GM21447 (cell line): ENCODE measurements around the gene TNRC18.
"Not testable (repeated sequence)": the region's sequence is repeated elsewhere in the genome, so short reads cannot be mapped to it uniquely, and the experiment has no call there.

Source experiments
- ATAC-seq: cut with Tn5 transposase; IDR thresholded peaks from one replicate; pipeline ENCODE4 v1.9.1; 2021; ENCODE audit not compliant: unreplicated experiment

The TNRC18 gene

GRCh38 chr7:5320802-5321396 lies 102.7 kb downstream of the TNRC18 start:
- ATAC-seq: no peak

DNA sequence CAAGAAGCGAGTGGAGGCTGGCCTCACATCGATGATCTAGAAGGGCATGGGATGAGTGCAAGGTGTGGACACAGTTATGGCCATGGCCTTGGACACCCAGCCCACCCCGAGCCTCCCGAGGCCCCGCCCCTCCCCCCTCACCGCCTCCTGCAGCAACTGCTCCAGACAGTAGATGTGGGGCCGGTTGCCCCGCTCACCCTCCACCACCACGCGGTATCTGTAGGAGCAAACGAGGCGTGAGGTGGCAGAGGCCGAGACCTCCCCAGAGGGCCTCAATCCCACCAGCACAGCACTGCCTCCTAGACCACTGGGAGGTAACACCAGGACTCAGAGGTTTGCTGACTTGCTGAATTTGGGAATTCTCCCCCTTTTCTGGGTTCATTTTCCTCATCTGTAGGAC lies 103.2 kb downstream of the TNRC18 start:
- ATAC-seq: no peak

DNA sequence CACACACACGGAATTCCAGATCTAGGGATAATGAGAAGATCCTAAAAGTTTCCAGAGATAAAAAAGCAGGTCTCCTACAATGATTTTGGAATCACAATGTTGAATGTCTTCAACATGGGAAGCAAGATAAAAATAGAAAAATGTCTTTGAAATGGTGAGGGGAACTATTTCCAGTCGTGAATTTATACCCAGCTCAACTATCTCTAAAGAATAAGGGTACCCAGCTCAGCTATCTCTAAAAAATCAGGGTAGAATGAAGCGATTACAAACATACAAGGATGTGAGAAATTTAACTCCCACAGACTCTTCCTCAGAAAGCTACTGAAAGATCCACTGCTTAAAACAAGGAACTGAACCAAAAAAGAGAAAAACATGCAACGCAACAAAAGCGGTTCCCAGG lies 105.0 kb downstream of the TNRC18 start:
- ATAC-seq: not testable (repeated sequence)

DNA sequence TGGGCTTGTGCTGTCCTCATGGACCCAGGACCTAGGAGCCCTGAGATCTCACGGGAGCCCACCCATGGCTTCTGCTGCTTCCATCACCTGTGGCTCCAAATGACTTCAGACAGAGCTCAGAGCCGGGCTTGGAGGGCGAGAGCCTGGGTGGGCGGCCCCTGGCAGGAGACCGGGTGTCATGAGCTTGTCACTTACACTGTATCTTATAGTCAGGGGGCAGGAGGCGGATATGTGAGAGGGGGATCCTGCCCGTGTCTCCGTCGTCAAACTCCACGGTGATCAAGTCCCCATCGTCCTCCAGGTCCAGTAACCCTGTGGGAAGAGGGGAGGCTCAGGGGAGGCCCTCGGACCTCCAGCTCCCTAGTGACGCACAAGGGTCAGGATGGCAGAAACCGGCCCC lies 107.9 kb downstream of the TNRC18 start:
- no peak for ATAC-seq

GRCh38 chr7:5314864-5315263 lies 108.8 kb downstream of the TNRC18 start:
- no peak for ATAC-seq

- not testable (repeated sequence) for ATAC-seq
These were observed 110.4 kb downstream of the TNRC18 start for GRCh38 chr7:5313076-5313885.

GRCh38 chr7:5312276-5313070 lies 111.2 kb downstream of the TNRC18 start:
- ATAC-seq: not testable (repeated sequence)

DNA sequence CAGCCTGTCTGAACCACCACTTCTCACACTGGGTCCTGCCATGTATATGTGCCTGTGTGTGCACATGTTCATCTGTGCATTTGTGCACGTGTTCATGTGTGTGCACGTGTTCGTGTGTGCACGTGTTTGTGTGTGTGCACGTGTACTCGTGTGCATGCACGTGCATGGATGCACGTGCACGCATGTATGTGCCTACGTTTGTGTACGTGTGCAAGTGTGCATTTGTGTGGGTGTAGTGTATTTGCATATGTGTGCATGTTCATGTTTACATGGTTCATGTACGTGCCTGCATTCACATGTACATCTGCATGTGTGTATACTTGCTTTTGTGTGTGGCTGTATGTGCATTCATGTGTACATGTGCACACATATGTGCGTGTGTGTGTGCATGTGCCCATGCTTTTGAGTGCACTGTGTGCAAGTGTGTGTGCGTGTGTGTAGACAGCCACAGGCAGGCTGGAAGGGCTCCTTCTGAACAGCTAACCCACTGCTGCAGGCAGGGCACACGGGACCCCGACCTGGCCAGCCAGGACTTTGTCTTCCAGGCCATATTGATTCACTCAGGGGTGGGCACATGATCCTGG lies 112.7 kb downstream of the TNRC18 start:
- no peak for ATAC-seq

DNA sequence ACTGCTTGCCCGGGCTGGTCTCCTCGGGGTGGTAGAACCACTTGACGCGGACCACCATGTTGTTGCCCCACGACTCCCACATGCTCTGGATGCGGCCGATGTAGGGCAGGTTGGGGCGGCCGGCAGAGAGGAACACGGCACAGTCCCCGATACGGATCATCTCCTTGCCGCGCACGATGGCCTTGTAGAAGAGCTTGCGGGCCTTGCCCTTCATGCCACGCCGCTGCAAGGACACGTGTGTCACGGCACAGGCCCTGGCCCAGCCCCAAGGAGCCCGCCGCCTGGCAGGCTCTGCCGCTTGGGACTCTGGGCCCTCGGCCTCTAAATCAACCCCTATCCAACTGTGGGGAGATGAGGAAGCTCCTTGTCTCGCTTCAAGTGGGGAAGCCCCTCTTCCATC lies 114.5 kb downstream of the TNRC18 start:
- ATAC-seq: no peak

DNA sequence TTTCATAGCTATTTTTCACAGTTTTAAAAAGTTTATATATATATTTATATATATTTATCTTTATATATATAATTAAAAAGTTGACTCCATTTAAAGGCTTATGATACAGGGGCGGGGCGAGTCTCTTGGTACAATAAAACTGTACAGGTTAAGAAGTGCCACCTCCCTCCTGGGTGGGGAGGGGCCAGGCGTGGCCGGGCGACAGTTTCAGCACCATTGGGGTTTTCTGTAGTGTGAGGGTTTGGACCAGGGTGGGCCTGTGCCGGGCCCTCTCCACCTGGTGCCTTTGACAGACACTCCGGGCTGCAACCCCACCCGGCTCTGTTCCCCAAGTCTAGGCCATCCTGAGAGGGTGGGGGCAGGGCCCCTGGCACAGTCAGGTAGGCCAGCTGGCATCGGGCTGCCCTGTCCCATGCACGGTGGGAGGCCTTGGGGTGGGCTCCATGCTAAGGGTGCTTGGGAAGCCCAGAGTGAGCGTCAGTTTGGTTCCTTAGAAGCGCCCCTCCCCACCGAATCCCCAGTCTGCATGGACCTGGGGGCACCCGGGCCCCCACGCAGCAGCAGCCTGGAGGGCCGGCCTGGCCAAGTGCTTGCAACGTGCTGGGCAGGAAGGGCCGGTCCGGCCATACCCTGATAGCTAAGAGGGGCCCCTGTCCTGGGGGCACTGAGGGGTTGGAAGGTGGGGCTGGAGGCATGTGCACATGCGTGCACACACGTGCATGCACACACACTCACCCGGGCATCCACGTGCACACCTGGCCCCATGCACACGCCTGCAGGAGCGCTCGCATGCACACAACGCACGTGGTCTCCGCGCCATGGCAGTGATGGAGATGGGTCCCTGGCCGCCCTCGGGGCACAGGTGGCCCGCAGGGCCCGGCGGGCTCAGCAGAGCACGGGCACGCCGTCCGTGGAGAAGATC lies 116.2 kb downstream of the TNRC18 start:
- ATAC-seq: not testable (repeated sequence)

- not testable (repeated sequence) for ATAC-seq
These were observed 118.6 kb downstream of the TNRC18 start for GRCh38 chr7:5305050-5305449.

GRCh38 chr7:5303591-5304505 lies 119.8 kb downstream of the TNRC18 start:
- no peak for ATAC-seq

GRCh38 chr7:5303061-5303460 lies 120.6 kb downstream of the TNRC18 start:
- ATAC-seq: no peak

- ATAC-seq: no peak
These were observed 121.1 kb downstream of the TNRC18 start for GRCh38 chr7:5302577-5302976.

DNA sequence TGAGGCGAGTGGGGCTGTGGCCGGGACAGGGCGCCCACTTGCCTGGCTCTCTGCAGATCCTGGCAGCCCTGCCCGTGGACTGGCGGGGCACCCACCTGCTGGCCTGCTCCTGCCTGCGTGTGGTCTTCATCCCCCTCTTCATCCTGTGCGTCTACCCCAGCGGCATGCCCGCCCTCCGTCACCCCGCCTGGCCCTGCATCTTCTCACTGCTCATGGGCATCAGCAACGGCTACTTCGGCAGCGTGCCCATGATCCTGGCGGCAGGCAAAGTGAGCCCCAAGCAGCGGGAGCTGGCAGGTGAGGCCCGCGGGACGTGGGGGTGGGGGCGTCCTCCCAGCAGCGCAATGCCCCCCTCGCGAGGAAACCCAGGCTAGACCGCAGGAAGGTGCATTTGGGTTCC lies 123.3 kb downstream of the TNRC18 start:
- ATAC-seq: no peak

GRCh38 chr7:5296611-5297226 lies 126.9 kb downstream of the TNRC18 start:
- ATAC-seq: peak; percentile 67

GRCh38 chr7:5296015-5296610 lies 127.5 kb downstream of the TNRC18 start:
- ATAC-seq: no peak
